Measurements from ENCODE around the gene CCDC190. TPM values are rescaled to one million over a fixed set of nuclear protein-coding genes. Genes with fewer than 3 reads are reported as not detected.

Gene CCDC190
- total RNA-seq, 4 donors from 2014 or later, result not detected

GRCh38 chr1:162840250-162840839 is 20.6 kb downstream of the CCDC190 start:
- H3K27me3 ChIP-seq, result no peaks in the 10 kb centered on the region
- in situ Hi-C loops (cut with MboI; ENCODE audit: low sequenced_read_pairs in 4 of 4), result loop anchor here in 1 of 4 donors (10.0 kb wide), 1 partner anchor 474 kb away; no protein-coding TSS in a partner anchor
- TF ChIP-seq POLR2A (IDR thresholded peaks at IDR 0.05), result no peak
- TF ChIP-seq, protein P1, sequence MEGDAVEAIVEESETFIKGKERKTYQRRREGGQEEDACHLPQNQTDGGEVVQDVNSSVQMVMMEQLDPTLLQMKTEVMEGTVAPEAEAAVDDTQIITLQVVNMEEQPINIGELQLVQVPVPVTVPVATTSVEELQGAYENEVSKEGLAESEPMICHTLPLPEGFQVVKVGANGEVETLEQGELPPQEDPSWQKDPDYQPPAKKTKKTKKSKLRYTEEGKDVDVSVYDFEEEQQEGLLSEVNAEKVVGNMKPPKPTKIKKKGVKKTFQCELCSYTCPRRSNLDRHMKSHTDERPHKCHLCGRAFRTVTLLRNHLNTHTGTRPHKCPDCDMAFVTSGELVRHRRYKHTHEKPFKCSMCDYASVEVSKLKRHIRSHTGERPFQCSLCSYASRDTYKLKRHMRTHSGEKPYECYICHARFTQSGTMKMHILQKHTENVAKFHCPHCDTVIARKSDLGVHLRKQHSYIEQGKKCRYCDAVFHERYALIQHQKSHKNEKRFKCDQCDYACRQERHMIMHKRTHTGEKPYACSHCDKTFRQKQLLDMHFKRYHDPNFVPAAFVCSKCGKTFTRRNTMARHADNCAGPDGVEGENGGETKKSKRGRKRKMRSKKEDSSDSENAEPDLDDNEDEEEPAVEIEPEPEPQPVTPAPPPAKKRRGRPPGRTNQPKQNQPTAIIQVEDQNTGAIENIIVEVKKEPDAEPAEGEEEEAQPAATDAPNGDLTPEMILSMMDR (IDR thresholded peaks at IDR 0.05 in 4 of 5, conservative IDR thresholded peaks at IDR 0.05 in 1 of 5), result no peak
- no peak overlapping the region for H3K4me3 ChIP-seq
- intact Hi-C loops (cut with DNase I; ENCODE audit: low total_unique reads), result no loop called here
- H3K4me1 ChIP-seq, result no peaks in the 10 kb centered on the region
- H3K9me3 ChIP-seq, result no peaks in the 10 kb centered on the region
- DNase-seq (no peak), ATAC-seq (no peak)
- no peaks in the 10 kb centered on the region for H3K36me3 ChIP-seq
- no peak overlapping the region for H3K27ac ChIP-seq

DNA sequence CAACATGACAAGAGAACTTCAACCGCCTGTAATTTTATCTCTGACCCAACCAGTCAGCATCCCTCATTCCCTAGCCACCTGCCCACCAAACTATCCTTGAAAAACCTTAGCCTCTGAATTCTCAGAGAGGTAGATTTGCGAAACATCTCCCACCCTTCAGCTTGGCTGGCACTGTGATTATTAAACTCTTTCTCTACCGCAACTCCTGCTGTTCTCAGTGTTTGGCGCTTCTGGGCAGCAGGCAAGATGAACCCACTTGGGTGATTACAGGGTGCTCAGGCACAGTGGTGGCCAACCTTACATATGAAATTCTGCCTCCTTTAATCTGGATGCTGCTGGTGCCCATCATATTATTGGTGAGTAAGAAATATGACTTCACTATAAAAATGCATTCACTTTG is 22.1 kb downstream of the CCDC190 start:
- no peak for ATAC-seq
- DNase-seq, result no peak
- Histone ChIP-seq H3K9me3 (no peaks in the 10 kb centered on the region), H3K27me3 (no peaks in the 10 kb centered on the region), H3K27ac (no peak overlapping the region), H3K4me3 (no peak overlapping the region), H3K36me3 (no peaks in the 10 kb centered on the region), H3K4me1 (no peaks in the 10 kb centered on the region)
- in situ Hi-C loops (cut with MboI; ENCODE audit: low sequenced_read_pairs in 4 of 4), result no loop called here
- intact Hi-C loops (cut with DNase I; ENCODE audit: low total_unique reads), result no loop called here
- TF ChIP-seq POLR2A (IDR thresholded peaks at IDR 0.05), result no peak
- TF ChIP-seq, protein P1 (IDR thresholded peaks at IDR 0.05 in 4 of 5, conservative IDR thresholded peaks at IDR 0.05 in 1 of 5), result no peak

DNA sequence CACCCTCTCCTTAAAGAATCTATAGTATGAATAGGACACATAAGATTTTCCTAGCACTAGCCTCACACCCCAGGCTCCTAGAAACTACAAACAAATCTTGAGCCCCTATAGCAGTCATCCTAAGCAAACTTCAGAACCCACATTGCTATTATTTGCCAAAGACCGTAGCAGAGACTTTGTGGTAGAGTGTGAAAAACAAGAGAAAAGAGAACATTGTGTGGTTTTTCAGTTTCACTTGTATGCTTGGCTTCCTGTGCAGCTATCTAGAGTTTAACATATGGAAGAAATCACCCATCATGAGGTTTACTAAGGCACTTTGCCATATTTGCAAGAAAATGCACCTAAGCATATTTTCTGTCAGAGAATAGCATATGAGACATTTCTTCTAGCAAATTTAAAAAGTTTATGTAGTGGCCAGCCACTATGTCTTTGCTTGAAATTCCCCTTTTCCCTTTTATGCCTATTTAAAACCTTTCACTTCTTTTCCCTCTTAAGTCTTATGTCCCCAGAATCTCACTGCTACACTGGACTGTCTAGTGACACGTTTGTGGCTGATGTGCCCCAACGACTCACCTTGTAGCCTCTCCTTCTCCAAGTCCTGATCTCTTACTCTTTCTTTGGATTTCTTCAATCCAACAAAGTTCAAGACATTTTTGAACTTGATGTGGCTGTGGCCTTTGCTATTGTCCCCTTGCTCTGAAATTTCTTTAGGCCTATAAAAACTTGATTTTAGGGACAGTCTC is 25.6 kb downstream of the CCDC190 start:
- Histone ChIP-seq H3K4me3 (no peak overlapping the region), H3K36me3 (no peaks in the 10 kb centered on the region), H3K9me3 (no peaks in the 10 kb centered on the region), H3K4me1 (no peaks in the 10 kb centered on the region), H3K27ac (no peak overlapping the region), H3K27me3 (no peaks in the 10 kb centered on the region)
- intact Hi-C loops (cut with DNase I; ENCODE audit: low total_unique reads) (no loop called here), in situ Hi-C loops (cut with MboI; ENCODE audit: low sequenced_read_pairs in 4 of 4) (no loop called here)
- no peak for TF ChIP-seq POLR2A (IDR thresholded peaks at IDR 0.05)
- TF ChIP-seq, protein P1 (IDR thresholded peaks at IDR 0.05 in 4 of 5, conservative IDR thresholded peaks at IDR 0.05 in 1 of 5), result no peak
- ATAC-seq (no peak), DNase-seq (no peak)

- ATAC-seq, result no peak
- Histone ChIP-seq H3K4me1 (no peaks in the 10 kb centered on the region), H3K27ac (no peak overlapping the region), H3K36me3 (no peaks in the 10 kb centered on the region), H3K9me3 (no peaks in the 10 kb centered on the region), H3K4me3 (no peak overlapping the region), H3K27me3 (no peaks in the 10 kb centered on the region)
- intact Hi-C loops (cut with DNase I; ENCODE audit: low total_unique reads) (no loop called here), in situ Hi-C loops (cut with MboI; ENCODE audit: low sequenced_read_pairs in 4 of 4) (no loop called here)
- no peak for DNase-seq
- TF ChIP-seq, protein P1 (IDR thresholded peaks at IDR 0.05 in 4 of 5, conservative IDR thresholded peaks at IDR 0.05 in 1 of 5), result no peak
- TF ChIP-seq POLR2A (IDR thresholded peaks at IDR 0.05), result no peak
These were observed 28.5 kb downstream of the CCDC190 start for GRCh38 chr1:162832470-162832869.
